ENCODE results near the gene MFSD12.

GRCh38 chr19:3524078-3524842 lies 33.1 kb downstream of the MFSD12 start:
- TF ChIP-seq CTCF (IDR thresholded peaks at IDR 0.05; ENCODE audit: poor library complexity) (no peak), EZH2 (IDR thresholded peaks at IDR 0.05; ENCODE audit: borderline replicate concordance) (no peak)
